ENCODE data around the gene IMPDH1. TPM values are rescaled to one million over a fixed set of nuclear protein-coding genes. Genes with fewer than 3 reads are reported as not detected.

Gene IMPDH1
- total and polyA plus RNA-seq, 2 donors (not counting 3 experiments of a cell fraction or from before 2014, with no cell fraction given), result 78.8 to 97.9 TPM

DNA sequence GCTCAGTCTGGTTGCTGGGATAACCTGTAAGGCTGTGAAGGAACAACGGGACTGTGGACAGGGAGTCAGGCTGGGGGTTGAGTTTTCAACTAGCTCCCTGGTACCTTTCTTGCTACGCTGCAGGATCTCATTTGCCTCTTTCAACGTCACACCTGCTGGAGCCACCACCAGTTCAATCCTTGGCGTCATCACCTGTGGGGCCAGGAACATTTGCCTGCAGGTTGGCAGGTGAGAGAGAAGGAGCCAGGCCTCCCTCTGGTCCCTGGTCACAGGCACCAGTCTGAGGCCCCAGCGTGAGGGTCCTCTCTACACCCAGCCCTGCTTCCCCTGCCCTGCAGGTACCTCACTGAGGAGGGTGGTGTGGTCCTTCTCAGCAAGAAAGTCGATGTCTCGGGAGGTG is 9.8 kb downstream of the IMPDH1 start:
- Histone ChIP-seq H3K27me3 (ENCODE audit: control insufficient read depth in 2 of 2, insufficient read depth in 2 of 2, low read length in 2 of 2) (no peaks in the 10 kb centered on the region), H3K4me2 (ENCODE audit: insufficient read depth, low read length) (no peak overlapping the region), H3K4me3 (replicated peaks in 1 of 3; ENCODE audit: insufficient read depth in 1 of 3, low read depth in 1 of 3, low read length in 3 of 3) (no peak overlapping the region), H3K9me1 (replicated peaks; ENCODE audit: control insufficient read depth, extremely low read depth, insufficient read depth, low read length) (no peaks in the 10 kb centered on the region), H3K9me3 (replicated peaks; ENCODE audit: control insufficient read depth, insufficient read depth, low read length) (no peaks in the 10 kb centered on the region), H3K79me2 (ENCODE audit: control insufficient read depth, insufficient read depth, low read length) (peaks cover 18% of the 10 kb centered on the region), H3K36me3 (ENCODE audit: control insufficient read depth in 2 of 2, extremely low read depth in 1 of 2, insufficient read depth in 2 of 2, low read length in 2 of 2) (peaks cover 6 to 48% of the 10 kb centered on the region in 2 experiments), H4K20me1 (replicated peaks; ENCODE audit: control insufficient read depth, extremely low read depth, insufficient read depth, low read length) (no peaks in the 10 kb centered on the region), H3K27ac (ENCODE audit: insufficient read depth, low read depth, low read length) (no peak overlapping the region), H3K4me1 (ENCODE audit: control insufficient read depth, extremely low read depth, insufficient read depth, low read length) (peaks cover 14% of the 10 kb centered on the region), H3K9ac (replicated peaks; ENCODE audit: extremely low read depth, insufficient read depth, low read length) (no peak overlapping the region), H2AFZ (ENCODE audit: low read depth, low read length) (no peak overlapping the region)
- DNase-seq (ENCODE audit: low read depth, low spot score) (no peak), FAIRE-seq (no peak)
- dilution Hi-C loops (cut with MboI; ENCODE audit: extremely low pct_ligation_motif_present, low sequenced_read_pairs), result no loop called here
- TF ChIP-seq POLR2A (IDR thresholded peaks at IDR 0.05; ENCODE audit: low read depth, low read length) (no peak), GATA2 (IDR thresholded peaks at IDR 0.05; ENCODE audit: insufficient read depth, insufficient read length, low read depth, low read length) (no peak), EZH2 (IDR thresholded peaks at IDR 0.05; ENCODE audit: borderline replicate concordance, low read depth, low read length, severe bottlenecking) (no peak), FOS (IDR thresholded peaks at IDR 0.05; ENCODE audit: borderline replicate concordance, insufficient read depth, low read length) (no peak), MYC (IDR thresholded peaks at IDR 0.05; ENCODE audit: low read depth, low read length) (no peak), POLR2AphosphoS5 (IDR thresholded peaks at IDR 0.05; ENCODE audit: insufficient read depth, low read depth, low read length) (no peak)
- TF ChIP-seq, protein P1, sequence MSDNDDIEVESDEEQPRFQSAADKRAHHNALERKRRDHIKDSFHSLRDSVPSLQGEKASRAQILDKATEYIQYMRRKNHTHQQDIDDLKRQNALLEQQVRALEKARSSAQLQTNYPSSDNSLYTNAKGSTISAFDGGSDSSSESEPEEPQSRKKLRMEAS (IDR thresholded peaks at IDR 0.05; ENCODE audit: insufficient read depth, insufficient read length), result no peak
- intact Hi-C loops (cut with micrococcal nuclease), result no loop called here
- no TSS peak for BruUV-seq (replicated peaks)
- ChIA-PET CTCF (interaction anchor here (0.6 to 4.7 kb wide), 8 partner anchors 9 to 484 kb away, joined by 3 to 74 read pairs (median 5); partner anchors contain the start of genes IMPDH1 and RBM28), POLR2A (interaction anchor here (0.6 kb wide), 1 partner anchor 29 kb away, joined by 4 read pairs; no protein-coding TSS in a partner anchor)

DNA sequence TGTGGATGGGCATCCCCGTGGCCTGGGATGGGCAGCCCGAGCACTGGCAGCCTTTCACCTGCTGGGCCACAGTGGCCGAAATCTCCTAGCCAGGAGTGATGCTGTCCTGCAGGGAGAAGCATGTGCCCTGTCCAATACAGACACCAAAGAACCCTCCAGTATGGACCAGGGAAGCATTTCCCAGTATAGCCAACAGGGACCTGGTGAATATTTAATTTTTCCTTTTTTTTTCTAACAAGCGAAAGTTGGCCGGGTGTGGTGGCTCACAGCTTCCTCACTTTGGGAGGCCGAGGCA is 11.0 kb downstream of the IMPDH1 start:
- no peaks in the 10 kb centered on the region for H3K9me1 ChIP-seq (replicated peaks; ENCODE audit: control insufficient read depth, extremely low read depth, insufficient read depth, low read length)
- no peaks in the 10 kb centered on the region for H3K27me3 ChIP-seq (ENCODE audit: control insufficient read depth in 2 of 2, insufficient read depth in 2 of 2, low read length in 2 of 2)
- DNase-seq (ENCODE audit: low read depth, low spot score) (no peak), FAIRE-seq (no peak)
- ChIA-PET CTCF (interaction anchor here (1.5 to 4.7 kb wide), 6 partner anchors 10 to 51 kb away, joined by 6 to 74 read pairs (median 16); partner anchors contain the start of gene IMPDH1), POLR2A (no interaction called here)
- peaks cover 2% of the 10 kb centered on the region for H3K4me1 ChIP-seq (ENCODE audit: control insufficient read depth, extremely low read depth, insufficient read depth, low read length)
- peaks cover 6% of the 10 kb centered on the region for H3K79me2 ChIP-seq (ENCODE audit: control insufficient read depth, insufficient read depth, low read length)
- peaks cover 6 to 56% of the 10 kb centered on the region in 2 experiments for H3K36me3 ChIP-seq (ENCODE audit: control insufficient read depth in 2 of 2, extremely low read depth in 1 of 2, insufficient read depth in 2 of 2, low read length in 2 of 2)
- BruUV-seq (replicated peaks), result no TSS peak
- no peak overlapping the region for H3K27ac ChIP-seq (ENCODE audit: insufficient read depth, low read depth, low read length)
- TF ChIP-seq, protein P1 (IDR thresholded peaks at IDR 0.05; ENCODE audit: insufficient read depth, insufficient read length), result no peak
- TF ChIP-seq, protein P2, sequence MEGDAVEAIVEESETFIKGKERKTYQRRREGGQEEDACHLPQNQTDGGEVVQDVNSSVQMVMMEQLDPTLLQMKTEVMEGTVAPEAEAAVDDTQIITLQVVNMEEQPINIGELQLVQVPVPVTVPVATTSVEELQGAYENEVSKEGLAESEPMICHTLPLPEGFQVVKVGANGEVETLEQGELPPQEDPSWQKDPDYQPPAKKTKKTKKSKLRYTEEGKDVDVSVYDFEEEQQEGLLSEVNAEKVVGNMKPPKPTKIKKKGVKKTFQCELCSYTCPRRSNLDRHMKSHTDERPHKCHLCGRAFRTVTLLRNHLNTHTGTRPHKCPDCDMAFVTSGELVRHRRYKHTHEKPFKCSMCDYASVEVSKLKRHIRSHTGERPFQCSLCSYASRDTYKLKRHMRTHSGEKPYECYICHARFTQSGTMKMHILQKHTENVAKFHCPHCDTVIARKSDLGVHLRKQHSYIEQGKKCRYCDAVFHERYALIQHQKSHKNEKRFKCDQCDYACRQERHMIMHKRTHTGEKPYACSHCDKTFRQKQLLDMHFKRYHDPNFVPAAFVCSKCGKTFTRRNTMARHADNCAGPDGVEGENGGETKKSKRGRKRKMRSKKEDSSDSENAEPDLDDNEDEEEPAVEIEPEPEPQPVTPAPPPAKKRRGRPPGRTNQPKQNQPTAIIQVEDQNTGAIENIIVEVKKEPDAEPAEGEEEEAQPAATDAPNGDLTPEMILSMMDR (IDR thresholded peaks at IDR 0.05; ENCODE audit: extremely low read depth in 1 of 2, insufficient read depth in 1 of 2, low read depth in 1 of 2, low read length in 2 of 2), result no peak
- TF ChIP-seq POLR2A (IDR thresholded peaks at IDR 0.05; ENCODE audit: low read depth, low read length), result no peak
- TF ChIP-seq MYC (IDR thresholded peaks at IDR 0.05; ENCODE audit: low read depth, low read length), result no peak
- TF ChIP-seq POLR2AphosphoS5 (IDR thresholded peaks at IDR 0.05; ENCODE audit: insufficient read depth, low read depth, low read length), result no peak
- dilution Hi-C loops (cut with MboI; ENCODE audit: extremely low pct_ligation_motif_present, low sequenced_read_pairs) (no loop called here), intact Hi-C loops (cut with micrococcal nuclease) (loop anchor here (1.0 kb wide), 2 partner anchors 27 to 61 kb away; no protein-coding TSS in a partner anchor)
- no peak overlapping the region for H3K4me3 ChIP-seq (replicated peaks in 1 of 3; ENCODE audit: insufficient read depth in 1 of 3, low read depth in 1 of 3, low read length in 3 of 3)
- H3K9ac ChIP-seq (replicated peaks; ENCODE audit: extremely low read depth, insufficient read depth, low read length), result no peak overlapping the region
- H2AFZ ChIP-seq (ENCODE audit: low read depth, low read length), result no peak overlapping the region
- H4K20me1 ChIP-seq (replicated peaks; ENCODE audit: control insufficient read depth, extremely low read depth, insufficient read depth, low read length), result no peaks in the 10 kb centered on the region
- H3K9me3 ChIP-seq (replicated peaks; ENCODE audit: control insufficient read depth, insufficient read depth, low read length), result no peaks in the 10 kb centered on the region
- H3K4me2 ChIP-seq (ENCODE audit: insufficient read depth, low read length), result no peak overlapping the region
